Ovary (tissue), 9 donors: Measurements from ENCODE around the gene C1QTNF8. TPM values are rescaled to one million over a fixed set of nuclear protein-coding genes. Genes with fewer than 3 reads are reported as not detected.

Experiments
- DNase-seq, 5 donors: peaks; one replicate each; pipeline ENCODE4 v3.0.0-alpha.2; 2019 to 2020
- H3K27ac ChIP-seq, 2 donors: fragments of 200-600 bp; one replicate each; pipeline versions ENCODE4 v1.5.1 to v1.8.0; 2019 to 2022
- H3K27me3 ChIP-seq: fragments of 200-600 bp; one replicate; pipeline ENCODE4 v1.8.0; 2022
- H3K36me3 ChIP-seq: fragments of 200-600 bp; sonication (generic); one replicate; pipeline ENCODE4 v1.5.1; 2019
- H3K4me1 ChIP-seq: one replicate; pipeline ENCODE4 v1.8.1; 2013; ENCODE audit warnings: mild to moderate bottlenecking, moderate library complexity; ENCODE audit not compliant: insufficient read depth
- H3K4me3 ChIP-seq: fragments of 200-600 bp; sonication (generic); one replicate; pipeline ENCODE4 v1.5.1; 2017
- H3K9me3 ChIP-seq, 2 donors: fragments of 200-600 bp in 1 of 2; sonication (generic) in 1 of 2; one replicate each; pipeline versions ENCODE4 v1.5.1 to v1.8.1; 2013 to 2019; ENCODE audit warnings: mild to moderate bottlenecking in 1 of 2, moderate library complexity in 1 of 2
- EP300 ChIP-seq: sonication (generic); formaldehyde crosslinking; IDR thresholded peaks from one replicate; pipeline ENCODE4 v1.6.1; 2017; ENCODE audit warnings: antibody characterized with exemption
- POLR2A ChIP-seq: fragments of 450-650 bp; IDR thresholded peaks from one replicate; pipeline ENCODE4 v1.6.1; 2017; ENCODE audit warnings: antibody characterized with exemption, mild to moderate bottlenecking, moderate library complexity
- WGBS, 3 donors: extraction: QIAGEN DNeasy Blood & Tissue Kit in 1 of 3; methylation state at CpG; one replicate each; pipeline versions ENCODE4 v1.1.5 to v1.1.7; 2013 to 2017; 5-methylcytosine and 5-hydroxymethylcytosine counted together
- intact Hi-C, 4 donors: fragments of 100-400 bp; cut with DNase I; formaldehyde crosslinking; loops; one replicate each; pipeline versions ENCODE4 v1.11.0 to v1.15.1; 2022 to 2023
- polyA plus RNA-seq, 2 donors: library from polyadenylated mRNA; stranded (reverse); fragments of 200-250 nt in 1 of 2; fragments of 350-450 nt in 1 of 2; fragmentation: Illumina TruSeq in 1 of 2; extraction: RNeasy Lipid Tissue Mini Kit (QIAGEN cat#74804) in 1 of 2; gene quantifications; one replicate each; pipeline ENCODE4 v1.2.3, GENCODE V29; 2013 to 2014
- total RNA-seq, 7 donors: library from RNA; depleted of rRNA in 2 of 7; stranded (reverse); fragments of >200 nt in 2 of 7; fragmentation: NEBNext Ultra II Directional in 3 of 7; extraction: Animal tissue kit (Norgen Biotek cat#: 25700) in 3 of 7; gene quantifications; one replicate each; pipeline versions ENCODE4 v1.1.0 to v1.2.4, GENCODE V29; 2016 to 2023
- TF ChIP-seq, protein P1 (sequence below), 3 donors: fragments of 450-650 bp in 2 of 3; fragments of 200-600 bp in 1 of 3; IDR thresholded peaks; one replicate each; pipeline versions ENCODE4 v1.5.1 to v1.8.0; 2016 to 2022; ENCODE audit warnings: antibody characterized with exemption in 3 of 3, mild to moderate bottlenecking in 1 of 3
- donor health status: DM: no; HTN: no; CAD: no; lungs with moderate emphysema.
- donor health status: DM: no; HTN: no; CAD: no.
- donor health status: Bipolar disorder and iron deficiency.
- donor health status: DM: yes; HTN: yes; CAD: no.
- donor health status: DM: no; HTN: no; CAD: no.
- donor health status: DM: yes; HTN: yes; CAD: no.

Gene C1QTNF8
- total and polyA plus RNA-seq, 9 donors, result 0.80 TPM; not detected in 8

GRCh38 chr16:1140582-1141162 is 44.6 kb upstream of the C1QTNF8 start:
- intact Hi-C loops, result no loop called here
- Histone ChIP-seq H3K27me3 (no peaks in the 10 kb centered on the region), H3K27ac (no peak overlapping the region), H3K4me3 (no peak overlapping the region), H3K36me3 (no peaks in the 10 kb centered on the region), H3K9me3 (no peaks in the 10 kb centered on the region), H3K4me1 (peaks cover 4% of the 10 kb centered on the region)
- TF ChIP-seq EP300 (no peak), POLR2A (no peak)
- TF ChIP-seq, protein P1, sequence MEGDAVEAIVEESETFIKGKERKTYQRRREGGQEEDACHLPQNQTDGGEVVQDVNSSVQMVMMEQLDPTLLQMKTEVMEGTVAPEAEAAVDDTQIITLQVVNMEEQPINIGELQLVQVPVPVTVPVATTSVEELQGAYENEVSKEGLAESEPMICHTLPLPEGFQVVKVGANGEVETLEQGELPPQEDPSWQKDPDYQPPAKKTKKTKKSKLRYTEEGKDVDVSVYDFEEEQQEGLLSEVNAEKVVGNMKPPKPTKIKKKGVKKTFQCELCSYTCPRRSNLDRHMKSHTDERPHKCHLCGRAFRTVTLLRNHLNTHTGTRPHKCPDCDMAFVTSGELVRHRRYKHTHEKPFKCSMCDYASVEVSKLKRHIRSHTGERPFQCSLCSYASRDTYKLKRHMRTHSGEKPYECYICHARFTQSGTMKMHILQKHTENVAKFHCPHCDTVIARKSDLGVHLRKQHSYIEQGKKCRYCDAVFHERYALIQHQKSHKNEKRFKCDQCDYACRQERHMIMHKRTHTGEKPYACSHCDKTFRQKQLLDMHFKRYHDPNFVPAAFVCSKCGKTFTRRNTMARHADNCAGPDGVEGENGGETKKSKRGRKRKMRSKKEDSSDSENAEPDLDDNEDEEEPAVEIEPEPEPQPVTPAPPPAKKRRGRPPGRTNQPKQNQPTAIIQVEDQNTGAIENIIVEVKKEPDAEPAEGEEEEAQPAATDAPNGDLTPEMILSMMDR (IDR thresholded peaks at IDR 0.05), result no peak
- DNase-seq, result peak in 1 of 5 donors; percentile 42
- WGBS, 3 donors, result 76 to 89% (median 82%) methylated on average over 22 to 23 of the region's 23 CpGs

- H3K27ac ChIP-seq, result peak overlapping the region; percentile 61 to 78
- peak; percentile 94 to 98 (median 95) for DNase-seq
- TF ChIP-seq, protein P1 (IDR thresholded peaks at IDR 0.05), result no peak
- TF ChIP-seq POLR2A (no peak), EP300 (peak; percentile 65)
- no peaks in the 10 kb centered on the region for H3K27me3 ChIP-seq
- H3K4me1 ChIP-seq, result peaks cover 4% of the 10 kb centered on the region
- 7 to 33% (median 16%) methylated on average over 24 of the region's 24 CpGs for WGBS, 3 donors
- intact Hi-C loops, result no loop called here
- no peaks in the 10 kb centered on the region for H3K36me3 ChIP-seq
- H3K4me3 ChIP-seq, result no peak overlapping the region
- H3K9me3 ChIP-seq, result no peaks in the 10 kb centered on the region
Observed at GRCh38 chr16:1137604-1138003, 41.6 kb upstream of the C1QTNF8 start.

DNA sequence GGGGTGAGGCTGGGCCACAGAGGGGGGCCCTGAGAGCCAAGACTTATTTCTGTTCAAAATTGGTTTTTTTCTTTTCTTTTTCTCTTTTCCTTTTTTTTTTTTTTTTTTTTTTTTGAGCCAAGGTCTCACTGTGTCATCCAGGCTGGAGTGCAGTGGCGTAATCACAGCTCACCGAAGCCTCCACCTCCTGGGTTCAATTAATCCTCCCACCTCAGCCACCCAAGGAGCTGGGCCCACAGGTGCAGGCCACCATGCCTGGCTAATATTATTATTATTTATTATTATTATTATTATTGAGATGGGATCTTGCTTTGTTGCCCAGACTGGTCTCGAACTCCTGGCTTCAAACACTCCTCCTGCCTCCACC is 39.4 kb upstream of the C1QTNF8 start:
- WGBS, 3 donors, result 90 to 94% (median 91%) methylated on average over 3 of the region's 3 CpGs
- no peaks in the 10 kb centered on the region for H3K36me3 ChIP-seq
- intact Hi-C loops, result no loop called here
- no peak for DNase-seq
- no peaks in the 10 kb centered on the region for H3K27me3 ChIP-seq
- no peaks in the 10 kb centered on the region for H3K9me3 ChIP-seq
- peaks cover 4% of the 10 kb centered on the region for H3K4me1 ChIP-seq
- TF ChIP-seq, protein P1 (IDR thresholded peaks at IDR 0.05), result no peak
- TF ChIP-seq POLR2A (no peak), EP300 (no peak)
- H3K4me3 ChIP-seq, result no peak overlapping the region
- no peak overlapping the region for H3K27ac ChIP-seq

DNA sequence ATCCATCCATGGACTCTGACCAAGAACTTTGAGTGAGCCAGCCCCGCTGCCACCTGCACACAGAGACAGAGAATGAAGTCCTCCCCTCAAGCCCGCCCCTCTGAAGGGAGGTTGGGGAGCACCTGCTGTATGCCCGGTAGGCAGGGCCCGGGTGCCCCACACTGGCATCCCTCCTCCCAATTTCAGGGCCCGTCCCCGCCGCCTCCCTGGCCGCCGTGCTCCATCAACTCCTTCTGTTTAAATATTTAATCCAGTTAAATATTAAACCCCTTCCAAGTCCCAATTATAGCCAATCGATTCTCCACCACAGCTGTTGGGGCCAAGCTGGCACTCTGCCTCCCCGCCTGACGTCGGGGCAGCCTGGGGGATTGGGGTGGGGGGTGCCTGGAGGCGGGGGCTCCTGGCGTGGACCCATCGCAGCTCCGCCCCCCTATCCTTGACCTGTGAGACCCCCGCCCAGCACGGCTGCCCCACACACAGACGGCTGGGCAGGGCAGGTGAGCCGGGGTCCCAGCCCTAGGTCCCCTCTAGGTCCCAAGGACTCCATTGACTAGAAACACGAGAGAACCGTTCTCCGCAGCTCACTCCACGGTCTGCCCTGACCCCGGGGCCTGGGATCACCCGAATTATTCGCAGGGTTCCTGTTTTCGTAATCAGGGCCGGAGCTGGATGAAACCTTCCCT is 38.9 kb upstream of the C1QTNF8 start:
- TF ChIP-seq, protein P1 (IDR thresholded peaks at IDR 0.05), result no peak
- TF ChIP-seq POLR2A (no peak), EP300 (no peak)
- Histone ChIP-seq H3K4me1 (peaks cover 4% of the 10 kb centered on the region), H3K27ac (no peak overlapping the region), H3K4me3 (no peak overlapping the region), H3K27me3 (no peaks in the 10 kb centered on the region), H3K9me3 (no peaks in the 10 kb centered on the region), H3K36me3 (no peaks in the 10 kb centered on the region)
- no peak for DNase-seq
- intact Hi-C loops, result no loop called here
- 67 to 76% (median 75%) methylated on average over 29 to 30 of the region's 30 CpGs for WGBS, 3 donors
